Caco-2 (cell line): ENCODE results near the gene HSDL1. TPM values are rescaled to one million over a fixed set of nuclear protein-coding genes. Genes with fewer than 3 reads are reported as not detected.

Experiments used
- BruUV-seq: library from RNA; stranded (reverse); fragments of 400-500 nt; replicated peaks from 2 replicates; lab custom pipeline; 2021; lab: Mats Ljungman, UMichigan
- CTCF ChIA-PET: fragments of 300-600 bp; sonication (Branson Sonifier 250); formaldehyde crosslinking; loops from one replicate; lab custom pipeline; 2022; ENCODE audit warnings: antibody characterized with exemption; lab: Charles Lee
- POLR2A ChIA-PET: fragments of 300-600 bp; sonication (Branson Sonifier 250); formaldehyde crosslinking; loops from one replicate; lab custom pipeline; 2022; ENCODE audit warnings: antibody characterized with exemption; lab: Charles Lee
- DNase-seq, 2 experiments: peaks; one replicate each; pipeline versions ENCODE4 v3.0.0 to v3.0.0-alpha.2; 2020 to 2022
- H3K27me3 ChIP-seq: replicated peaks from 2 replicates; pipeline ENCODE4 v1.6.0; 2011; ENCODE audit warnings: low read length; ENCODE audit not compliant: control insufficient read depth, insufficient read depth
- H3K36me3 ChIP-seq: 2 replicates; pipeline ENCODE4 v1.5.1; 2011; ENCODE audit warnings: low read length; ENCODE audit not compliant: control insufficient read depth, insufficient read depth
- H3K4me1 ChIP-seq: fragments of 250-450 bp; sonication (Bioruptor Pico); 2 replicates; pipeline ENCODE4 v1.5.1; 2020; ENCODE audit warnings: mild to moderate bottlenecking
- H3K4me3 ChIP-seq: 2 replicates; pipeline ENCODE4 v1.5.1; 2011; ENCODE audit warnings: low read depth, mild to moderate bottlenecking, control low read depth, low read length
- H3K9me3 ChIP-seq: fragments of 250-450 bp; sonication (Bioruptor Pico); 2 replicates; pipeline ENCODE4 v1.5.1; 2020; ENCODE audit warnings: mild to moderate bottlenecking, moderate library complexity
- H3K27ac Mint-ChIP-seq: one replicate; pipeline ENCODE4 v1.8.0; 2022; ENCODE audit warnings: mixed read lengths; ENCODE audit not compliant: unreplicated experiment
- H3K27me3 Mint-ChIP-seq: one replicate; pipeline ENCODE4 v1.8.0; 2022; ENCODE audit warnings: mixed read lengths; ENCODE audit not compliant: insufficient read depth, unreplicated experiment
- H3K36me3 Mint-ChIP-seq: one replicate; pipeline ENCODE4 v1.8.0; 2022; ENCODE audit warnings: mild to moderate bottlenecking, mixed read lengths; ENCODE audit not compliant: insufficient read depth, unreplicated experiment
- H3K4me1 Mint-ChIP-seq: one replicate; pipeline ENCODE4 v1.8.0; 2022; ENCODE audit warnings: low read depth, mixed read lengths; ENCODE audit not compliant: unreplicated experiment
- H3K4me3 Mint-ChIP-seq: one replicate; pipeline ENCODE4 v1.8.0; 2022; ENCODE audit warnings: mild to moderate bottlenecking, moderate library complexity, mixed read lengths; ENCODE audit not compliant: unreplicated experiment
- H3K9me3 Mint-ChIP-seq: one replicate; pipeline ENCODE4 v1.8.0; 2022; ENCODE audit warnings: mixed read lengths; ENCODE audit not compliant: unreplicated experiment
- CTCF ChIP-seq, 2 experiments: fragments of 200-600 bp in 1 of 2; IDR thresholded peaks; 1 replicate in 1 of 2; 2 replicates in 1 of 2; pipeline versions ENCODE4 v1.5.1 to v1.8.0; 2011 to 2022; ENCODE audit warnings: antibody characterized with exemption in 1 of 2, control low read depth in 1 of 2, inconsistent platforms in 1 of 2, low read depth in 1 of 2, low read length in 1 of 2, mild to moderate bottlenecking in 1 of 2, moderate library complexity in 1 of 2; ENCODE audit not compliant: insufficient read depth in 1 of 2, severe bottlenecking in 1 of 2, unreplicated experiment in 1 of 2
- intact Hi-C: fragments of 100-400 bp; cut with micrococcal nuclease; formaldehyde crosslinking; loops from one replicate; pipeline ENCODE4 v1.10.0; 2022; ENCODE audit not compliant: unreplicated experiment
- total RNA-seq: library from RNA; stranded (reverse); gene quantifications from 2 replicates; pipeline ENCODE4 v1.2.3, GENCODE V29; 2022

The HSDL1 gene
- total RNA-seq, 1 experiment from 2014 or later, result 23.7 TPM

- no peak overlapping the region for H3K4me3 ChIP-seq
- Mint-ChIP-seq H3K27ac (no peak overlapping the region), H3K27me3 (no peaks in the 10 kb centered on the region), H3K4me1 (peaks cover 6% of the 10 kb centered on the region), H3K4me3 (no peak overlapping the region), H3K36me3 (peaks cover 80% of the 10 kb centered on the region), H3K9me3 (no peaks in the 10 kb centered on the region)
- POLR2A ChIA-PET, result interaction anchor here (1.0 kb wide), 1 partner anchor 25 kb away, joined by 3 read pairs; the partner anchor contains the start of gene MBTPS1
- peaks cover 5% of the 10 kb centered on the region for H3K4me1 ChIP-seq
- CTCF ChIA-PET, result interaction anchor here (0.6 kb wide), 1 partner anchor 98 kb away, joined by 4 read pairs; no protein-coding TSS in a partner anchor
- H3K27me3 ChIP-seq, result no peaks in the 10 kb centered on the region
- peaks cover 13% of the 10 kb centered on the region for H3K36me3 ChIP-seq
- no peak for TF ChIP-seq CTCF (IDR thresholded peaks at IDR 0.05; ENCODE audit: insufficient read depth in 1 of 2, low read depth in 1 of 2, low read length in 1 of 2, severe bottlenecking in 1 of 2, unreplicated experiment in 1 of 2)
- no peak for DNase-seq
- no TSS peak for BruUV-seq
- H3K9me3 ChIP-seq, result no peaks in the 10 kb centered on the region
- intact Hi-C loops, result no loop called here
Observed at GRCh38 chr16:84091460-84091859, 53.5 kb downstream of the HSDL1 start.

DNA sequence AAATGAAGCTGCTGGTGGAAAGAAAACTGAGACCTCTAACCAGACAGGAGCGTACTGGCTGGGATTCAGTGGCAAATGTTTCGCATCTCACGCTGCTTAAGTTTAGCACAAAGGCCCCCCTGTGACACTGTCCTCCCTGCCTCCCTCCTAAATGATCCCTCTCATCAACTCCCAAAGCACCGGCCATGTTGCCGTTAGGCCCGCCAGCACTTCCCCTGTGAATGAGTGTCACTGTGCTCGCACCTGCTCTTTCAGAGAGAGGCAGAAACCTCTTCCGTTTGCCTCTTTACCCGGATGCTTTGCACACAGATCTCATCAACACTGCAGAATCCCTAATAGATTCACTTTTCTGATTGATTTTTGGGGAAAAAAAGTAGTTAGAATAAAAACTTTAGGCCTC, 54.8 kb downstream of the HSDL1 start:
- H3K4me3 Mint-ChIP-seq, result no peak overlapping the region
- no TSS peak for BruUV-seq
- Histone ChIP-seq H3K9me3 (no peaks in the 10 kb centered on the region), H3K36me3 (peaks cover 10% of the 10 kb centered on the region), H3K27me3 (no peaks in the 10 kb centered on the region), H3K4me3 (no peak overlapping the region), H3K4me1 (no peaks in the 10 kb centered on the region)
- ChIA-PET POLR2A (interaction anchor here (0.7 kb wide), 1 partner anchor 27 kb away, joined by 3 read pairs; no protein-coding TSS in a partner anchor), CTCF (interaction anchor here (0.6 to 0.7 kb wide), 3 partner anchors 66 to 1175 kb away, joined by 3 to 5 read pairs (median 3); no protein-coding TSS in a partner anchor)
- no peaks in the 10 kb centered on the region for H3K9me3 Mint-ChIP-seq
- H3K36me3 Mint-ChIP-seq, result peaks cover 83% of the 10 kb centered on the region
- intact Hi-C loops, result no loop called here
- peaks cover under 1% of the 10 kb centered on the region for H3K4me1 Mint-ChIP-seq
- H3K27me3 Mint-ChIP-seq, result no peaks in the 10 kb centered on the region
- H3K27ac Mint-ChIP-seq, result no peak overlapping the region
- no peak for TF ChIP-seq CTCF (IDR thresholded peaks at IDR 0.05; ENCODE audit: insufficient read depth in 1 of 2, low read depth in 1 of 2, low read length in 1 of 2, severe bottlenecking in 1 of 2, unreplicated experiment in 1 of 2)
- DNase-seq, result no peak

DNA sequence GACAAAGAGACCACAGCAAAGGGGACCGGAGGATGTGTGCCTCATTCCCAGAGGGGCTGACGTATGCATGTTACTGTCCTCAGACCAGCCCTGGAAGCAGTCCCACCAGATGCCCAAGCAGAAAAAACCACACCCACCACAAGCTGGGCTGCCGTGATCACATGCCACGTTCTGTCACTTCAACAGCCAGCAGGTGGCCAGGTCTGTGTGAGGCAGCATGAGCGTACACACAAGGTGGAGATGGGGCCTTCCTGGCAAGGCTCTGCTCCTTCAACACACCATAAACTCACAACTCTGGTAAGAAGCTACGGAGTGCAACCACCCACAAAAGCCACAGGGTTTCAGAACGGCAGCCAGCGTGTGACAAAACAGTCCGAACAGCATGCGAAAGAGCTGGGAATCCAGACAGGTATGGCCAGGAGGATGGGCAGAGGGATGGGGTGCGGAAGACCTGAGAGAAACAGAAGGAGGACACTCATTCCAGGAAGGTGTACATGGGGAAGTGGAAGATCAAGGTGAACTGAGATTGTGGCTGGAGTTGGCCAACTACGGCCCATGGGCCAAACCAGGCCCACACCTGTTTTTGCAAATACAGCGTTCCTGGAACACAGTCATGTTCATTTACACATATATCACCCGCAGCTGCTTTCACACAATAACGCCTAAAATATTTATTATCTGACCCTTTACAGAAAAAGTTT, 56.1 kb downstream of the HSDL1 start:
- H3K4me1 Mint-ChIP-seq, result no peaks in the 10 kb centered on the region
- intact Hi-C loops, result loop anchor here (10.0 kb wide), 1 partner anchor 396 kb away; no protein-coding TSS in a partner anchor
- Histone ChIP-seq H3K36me3 (peaks cover 10% of the 10 kb centered on the region), H3K27me3 (no peaks in the 10 kb centered on the region), H3K9me3 (no peaks in the 10 kb centered on the region), H3K4me1 (no peaks in the 10 kb centered on the region), H3K4me3 (no peak overlapping the region)
- no TSS peak for BruUV-seq
- H3K4me3 Mint-ChIP-seq, result no peak overlapping the region
- TF ChIP-seq CTCF (IDR thresholded peaks at IDR 0.05; ENCODE audit: insufficient read depth in 1 of 2, low read depth in 1 of 2, low read length in 1 of 2, severe bottlenecking in 1 of 2, unreplicated experiment in 1 of 2), result peak in 1 of 2 experiments; percentile 29
- CTCF ChIA-PET, result interaction anchor here (0.7 to 1.1 kb wide), 3 partner anchors 11 to 52 kb away, joined by 3 read pairs; no protein-coding TSS in a partner anchor
- H3K27me3 Mint-ChIP-seq, result no peaks in the 10 kb centered on the region
- POLR2A ChIA-PET, result no interaction called here
- peaks cover 83% of the 10 kb centered on the region for H3K36me3 Mint-ChIP-seq
- DNase-seq, result peak; percentile 43 to 44
- H3K27ac Mint-ChIP-seq, result no peak overlapping the region
- no peaks in the 10 kb centered on the region for H3K9me3 Mint-ChIP-seq
